GM15510 (cell line): Measurements from ENCODE around the gene GPC6.

Source experiments
- POLR2A ChIP-seq: IDR thresholded peaks from 3 replicates; pipeline ENCODE4 v1.6.1; 2011; ENCODE audit warnings: borderline replicate concordance; ENCODE audit not compliant: insufficient read length; ENCODE audit errors: extremely low read depth

Gene GPC6

DNA sequence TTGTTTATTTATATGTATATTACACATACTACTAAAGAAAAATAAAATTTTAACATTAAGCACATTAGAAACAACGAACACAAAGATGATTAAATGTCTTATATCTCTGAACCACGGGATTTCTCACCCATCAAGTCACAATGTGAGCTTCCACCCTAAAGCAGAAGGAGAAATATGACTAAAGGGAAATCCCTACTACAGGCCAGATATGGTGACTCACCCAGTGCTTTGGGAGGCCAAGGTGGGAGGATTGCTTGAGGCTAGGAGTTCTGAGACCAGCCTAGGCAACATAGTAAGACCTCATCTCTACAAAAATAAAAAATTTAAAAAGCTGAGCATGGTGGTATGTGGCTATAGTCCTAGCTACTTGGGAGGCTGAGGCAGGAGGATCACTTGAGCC lies 1228.3 kb downstream of the GPC6 start:
- no peak for TF ChIP-seq POLR2A

DNA sequence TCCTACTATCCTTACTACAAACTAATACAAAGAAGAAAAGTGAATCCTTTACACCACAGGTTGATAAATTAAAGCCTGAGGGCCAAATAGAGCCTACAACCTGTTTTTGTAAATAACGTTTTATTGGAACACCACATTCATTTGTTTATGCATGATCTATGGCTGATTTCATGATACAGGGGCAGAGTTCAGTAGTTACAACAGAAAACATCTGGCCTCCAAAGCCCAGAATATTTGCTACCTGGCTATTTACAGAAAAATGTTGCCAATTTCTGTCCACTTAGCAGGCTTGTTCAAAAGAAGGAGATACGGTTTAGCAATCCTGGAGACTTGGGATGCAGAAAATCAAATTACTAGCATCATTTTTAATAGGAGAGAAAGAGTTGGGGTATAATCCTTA lies 1228.8 kb downstream of the GPC6 start:
- TF ChIP-seq POLR2A = no peak
